Measurements from ENCODE around the gene SFXN3. TPM values are rescaled to one million over a fixed set of nuclear protein-coding genes. Genes with fewer than 3 reads are reported as not detected.

Gene SFXN3
- total RNA-seq, 1 experiment from 2014 or later, result 2.8 TPM

GRCh38 chr10:101076630-101077029 is 45.6 kb downstream of the SFXN3 start:
- H3K27me3 ChIP-seq (ENCODE audit: insufficient read depth, low read length), result peaks cover 12% of the 10 kb centered on the region; the same call in 1 of the 2 replicates
- H3T11ph ChIP-seq (ENCODE audit: low read length), result no peak overlapping the region

More at GRCh38 chr10:101076630-101077029, 45.6 kb downstream of the SFXN3 start:
- Mint-ChIP-seq H3K9me3 (no peaks in the 10 kb centered on the region; a peak in 1 of 5 replicates), H3K27me3 (ENCODE audit: low read depth) (peaks cover 89% of the 10 kb centered on the region), H3K4me1 (peaks cover 17 to 33% of the 10 kb centered on the region in 2 experiments), H3K27ac (no peak overlapping the region), H3K4me3 (no peak overlapping the region), H3K36me3 (ENCODE audit: insufficient read depth in 1 of 3, low read depth in 3 of 3) (no peaks in the 10 kb centered on the region)
- TF ChIP-seq CTCF (conservative IDR thresholded peaks at IDR 0.05), result no peak
- no peak overlapping the region for H2BK120ac ChIP-seq (ENCODE audit: low read depth, low read length, poor library complexity, severe bottlenecking)
- H2BK15ac ChIP-seq (ENCODE audit: low read depth, low read length), result no peak overlapping the region
- no peak overlapping the region for H3K27ac ChIP-seq (ENCODE audit: insufficient read length, low read depth, low read length)
- no peak for DNase-seq
- H2BK12ac ChIP-seq (ENCODE audit: insufficient read length, low read depth, low read length), result no peak overlapping the region
- no peaks in the 10 kb centered on the region for H3K79me1 ChIP-seq (ENCODE audit: insufficient read depth, low read depth, low read length, poor library complexity, severe bottlenecking)
- H3K23ac ChIP-seq (ENCODE audit: insufficient read length, low read depth, low read length), result no peak overlapping the region
- H2BK20ac ChIP-seq (ENCODE audit: low read depth, low read length, poor library complexity, severe bottlenecking), result no peak overlapping the region
- no peak overlapping the region for H3K4ac ChIP-seq (ENCODE audit: low read depth, low read length)
- H4K5ac ChIP-seq (ENCODE audit: insufficient read length, low read depth, low read length), result no peak overlapping the region
- no CpG with 5 or more reads among the region's 5 CpGs for WGBS (ENCODE audit: extremely low coverage, insufficient read length, low lambda C conversion rate)
- H3K9me3 ChIP-seq (ENCODE audit: control insufficient read depth, low read depth, low read length), result no peaks in the 10 kb centered on the region
- H3K56ac ChIP-seq (ENCODE audit: insufficient read length, low read depth, low read length), result no peak overlapping the region
- no peak overlapping the region for H3K18ac ChIP-seq (ENCODE audit: insufficient read length, low read depth, low read length)
- no peaks in the 10 kb centered on the region for H3K79me2 ChIP-seq (ENCODE audit: insufficient read depth, low read length)
- no peak overlapping the region for H2AFZ ChIP-seq (ENCODE audit: low read length)
- H3K4me2 ChIP-seq (ENCODE audit: insufficient read depth, insufficient read length, low read length), result no peak overlapping the region
- no peaks in the 10 kb centered on the region for H4K20me1 ChIP-seq (ENCODE audit: control insufficient read depth, insufficient read depth, insufficient read length)
- H4K8ac ChIP-seq (replicated peaks; ENCODE audit: insufficient read length, low read depth, low read length), result no peak overlapping the region
- peaks cover 2% of the 10 kb centered on the region for H3K23me2 ChIP-seq (ENCODE audit: insufficient read length, low read depth, low read length, poor library complexity, severe bottlenecking)
- H3K9ac ChIP-seq (ENCODE audit: extremely low read depth, insufficient read length, low read length), result no peak overlapping the region
- H3K14ac ChIP-seq (ENCODE audit: insufficient read depth, low read length), result no peak overlapping the region
- H3K4me1 ChIP-seq (ENCODE audit: insufficient read depth, low read length), result peaks cover 2% of the 10 kb centered on the region
- no peak overlapping the region for H2AK5ac ChIP-seq (ENCODE audit: insufficient read length, low read length)
- no peak overlapping the region for H2BK5ac ChIP-seq (ENCODE audit: insufficient read length, low read length)
- no peak overlapping the region for H4K91ac ChIP-seq (ENCODE audit: insufficient read length, low read depth, low read length)

All from H9 (cell line).